Nephron (organoid): ENCODE measurements around the gene GUCY1B1.

Source experiments
- H3K27ac Mint-ChIP-seq, 3 experiments: 2 replicates each; pipeline ENCODE4 v1.8.0; 2020; ENCODE audit warnings: mixed read lengths in 3 of 3, mild to moderate bottlenecking in 2 of 3, moderate library complexity in 1 of 3
- H3K27me3 Mint-ChIP-seq: 2 replicates; pipeline ENCODE4 v1.8.0; 2021; ENCODE audit warnings: low read depth, mild to moderate bottlenecking, moderate library complexity, mixed read lengths
- H3K36me3 Mint-ChIP-seq: 2 replicates; pipeline ENCODE4 v1.8.0; 2020; ENCODE audit warnings: low read depth, mixed read lengths
- H3K4me1 Mint-ChIP-seq: 2 replicates; pipeline ENCODE4 v1.8.0; 2020; ENCODE audit warnings: mixed read lengths
- H3K4me3 Mint-ChIP-seq, 3 experiments: 2 replicates each; pipeline ENCODE4 v1.8.0; 2020; ENCODE audit warnings: mild to moderate bottlenecking in 3 of 3, mixed read lengths in 3 of 3, moderate library complexity in 2 of 3
- H3K9me3 Mint-ChIP-seq: 2 replicates; pipeline ENCODE4 v1.8.0; 2020; ENCODE audit warnings: mixed read lengths
- TF ChIP-seq, protein P1 (sequence below), 3 experiments: fragments of 200-600 bp; sonication (generic); IDR thresholded peaks; one replicate each; pipeline ENCODE4 v1.5.0; 2021; ENCODE audit warnings: antibody characterized with exemption in 3 of 3; ENCODE audit not compliant: unreplicated experiment in 3 of 3

GUCY1B1 gene

DNA sequence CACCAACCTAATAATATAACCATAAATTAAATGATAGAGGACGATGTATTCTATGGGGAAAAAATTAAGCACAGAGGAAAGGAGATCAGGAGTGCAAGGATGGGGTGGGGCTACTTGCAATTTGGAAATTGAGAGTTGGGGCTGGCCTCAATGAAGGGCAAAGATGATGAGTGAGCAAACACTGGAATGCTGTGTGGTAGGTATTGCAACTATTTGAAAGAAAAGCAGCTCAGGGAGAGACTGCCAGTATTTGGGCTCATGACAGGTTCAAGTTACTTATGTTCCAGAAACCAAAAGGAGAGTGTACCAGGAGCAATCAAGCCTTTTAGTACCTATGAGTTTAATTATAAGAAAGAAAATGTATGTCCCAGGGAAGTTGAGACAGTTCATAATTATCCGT, 59.8 kb downstream of the GUCY1B1 start:
- TF ChIP-seq, protein P1, sequence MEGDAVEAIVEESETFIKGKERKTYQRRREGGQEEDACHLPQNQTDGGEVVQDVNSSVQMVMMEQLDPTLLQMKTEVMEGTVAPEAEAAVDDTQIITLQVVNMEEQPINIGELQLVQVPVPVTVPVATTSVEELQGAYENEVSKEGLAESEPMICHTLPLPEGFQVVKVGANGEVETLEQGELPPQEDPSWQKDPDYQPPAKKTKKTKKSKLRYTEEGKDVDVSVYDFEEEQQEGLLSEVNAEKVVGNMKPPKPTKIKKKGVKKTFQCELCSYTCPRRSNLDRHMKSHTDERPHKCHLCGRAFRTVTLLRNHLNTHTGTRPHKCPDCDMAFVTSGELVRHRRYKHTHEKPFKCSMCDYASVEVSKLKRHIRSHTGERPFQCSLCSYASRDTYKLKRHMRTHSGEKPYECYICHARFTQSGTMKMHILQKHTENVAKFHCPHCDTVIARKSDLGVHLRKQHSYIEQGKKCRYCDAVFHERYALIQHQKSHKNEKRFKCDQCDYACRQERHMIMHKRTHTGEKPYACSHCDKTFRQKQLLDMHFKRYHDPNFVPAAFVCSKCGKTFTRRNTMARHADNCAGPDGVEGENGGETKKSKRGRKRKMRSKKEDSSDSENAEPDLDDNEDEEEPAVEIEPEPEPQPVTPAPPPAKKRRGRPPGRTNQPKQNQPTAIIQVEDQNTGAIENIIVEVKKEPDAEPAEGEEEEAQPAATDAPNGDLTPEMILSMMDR (IDR thresholded peaks at IDR 0.05; ENCODE audit: unreplicated experiment in 3 of 3), result no peak
- Mint-ChIP-seq H3K4me3 (no peak overlapping the region), H3K36me3 (no peaks in the 10 kb centered on the region), H3K4me1 (no peaks in the 10 kb centered on the region), H3K27ac (no peak overlapping the region), H3K27me3 (no peaks in the 10 kb centered on the region), H3K9me3 (no peaks in the 10 kb centered on the region)

- no peak overlapping the region for H3K4me3 Mint-ChIP-seq
- H3K27me3 Mint-ChIP-seq, result no peaks in the 10 kb centered on the region
- H3K27ac Mint-ChIP-seq, result no peak overlapping the region
- no peaks in the 10 kb centered on the region for H3K36me3 Mint-ChIP-seq
- TF ChIP-seq, protein P1 (IDR thresholded peaks at IDR 0.05; ENCODE audit: unreplicated experiment in 3 of 3), result no peak
- no peaks in the 10 kb centered on the region for H3K4me1 Mint-ChIP-seq
- no peaks in the 10 kb centered on the region for H3K9me3 Mint-ChIP-seq
Observed at GRCh38 chr4:155819066-155819465, 60.2 kb downstream of the GUCY1B1 start.

DNA sequence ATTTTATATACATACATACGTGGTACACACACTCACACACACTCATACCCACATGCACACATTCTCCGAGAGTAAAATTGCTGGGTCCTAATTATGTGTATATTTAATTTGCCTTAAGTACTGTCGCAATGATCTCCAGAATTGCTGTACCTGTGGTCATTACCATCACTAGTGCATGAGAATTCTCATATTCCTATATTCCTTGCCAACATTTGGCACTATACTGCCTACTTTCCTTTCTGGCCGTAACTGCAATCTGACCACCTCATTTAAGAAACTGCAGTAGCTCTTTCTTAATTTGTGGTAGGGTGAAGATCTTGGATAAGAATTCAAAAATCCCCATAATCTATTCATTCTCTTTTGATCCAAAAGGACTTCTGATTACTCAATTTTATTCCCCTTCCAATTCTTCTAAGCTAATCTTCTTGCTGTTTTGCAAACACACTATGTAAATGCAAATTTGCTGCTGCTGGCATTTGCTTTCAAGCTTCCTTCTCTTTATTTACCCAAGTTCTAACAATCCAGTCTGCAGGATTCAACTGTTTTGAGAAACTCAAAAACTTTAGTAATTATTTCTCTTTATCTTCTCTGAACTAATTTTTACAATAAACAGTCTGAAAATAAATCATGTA, 62.2 kb downstream of the GUCY1B1 start:
- TF ChIP-seq, protein P1 (IDR thresholded peaks at IDR 0.05; ENCODE audit: unreplicated experiment in 3 of 3), result no peak
- Mint-ChIP-seq H3K4me3 (no peak overlapping the region), H3K27me3 (no peaks in the 10 kb centered on the region), H3K9me3 (no peaks in the 10 kb centered on the region), H3K4me1 (no peaks in the 10 kb centered on the region), H3K36me3 (no peaks in the 10 kb centered on the region), H3K27ac (no peak overlapping the region)

DNA sequence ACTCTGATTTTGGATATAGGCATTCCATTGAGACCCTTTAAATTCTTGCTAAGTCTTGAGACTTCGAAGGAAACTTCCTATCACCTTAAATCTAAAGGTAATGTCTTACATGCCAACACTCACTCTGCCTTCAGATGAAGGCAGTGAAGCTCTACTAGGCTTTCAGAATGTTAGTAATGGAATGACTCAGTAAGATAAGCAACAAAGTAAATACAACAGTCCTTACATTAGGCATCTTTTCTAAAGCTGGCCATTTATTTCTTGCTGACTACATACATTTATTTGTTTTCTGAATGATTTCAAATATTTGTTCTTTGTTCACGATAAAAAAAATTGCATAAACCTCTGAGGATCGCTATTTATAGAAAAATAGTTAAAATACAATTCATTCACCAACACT, 63.8 kb downstream of the GUCY1B1 start:
- no peaks in the 10 kb centered on the region for H3K36me3 Mint-ChIP-seq
- H3K4me1 Mint-ChIP-seq, result no peaks in the 10 kb centered on the region
- H3K9me3 Mint-ChIP-seq, result no peaks in the 10 kb centered on the region
- no peak overlapping the region for H3K27ac Mint-ChIP-seq
- H3K4me3 Mint-ChIP-seq, result no peak overlapping the region
- no peaks in the 10 kb centered on the region for H3K27me3 Mint-ChIP-seq
- TF ChIP-seq, protein P1 (IDR thresholded peaks at IDR 0.05; ENCODE audit: unreplicated experiment in 3 of 3), result no peak

GRCh38 chr4:155828628-155829027, 69.8 kb downstream of the GUCY1B1 start:
- H3K4me3 Mint-ChIP-seq, result no peak overlapping the region
- H3K9me3 Mint-ChIP-seq, result no peaks in the 10 kb centered on the region
- no peaks in the 10 kb centered on the region for H3K27me3 Mint-ChIP-seq
- no peaks in the 10 kb centered on the region for H3K36me3 Mint-ChIP-seq
- TF ChIP-seq, protein P1 (IDR thresholded peaks at IDR 0.05; ENCODE audit: unreplicated experiment in 3 of 3), result no peak
- H3K27ac Mint-ChIP-seq, result no peak overlapping the region
- H3K4me1 Mint-ChIP-seq, result no peaks in the 10 kb centered on the region

DNA sequence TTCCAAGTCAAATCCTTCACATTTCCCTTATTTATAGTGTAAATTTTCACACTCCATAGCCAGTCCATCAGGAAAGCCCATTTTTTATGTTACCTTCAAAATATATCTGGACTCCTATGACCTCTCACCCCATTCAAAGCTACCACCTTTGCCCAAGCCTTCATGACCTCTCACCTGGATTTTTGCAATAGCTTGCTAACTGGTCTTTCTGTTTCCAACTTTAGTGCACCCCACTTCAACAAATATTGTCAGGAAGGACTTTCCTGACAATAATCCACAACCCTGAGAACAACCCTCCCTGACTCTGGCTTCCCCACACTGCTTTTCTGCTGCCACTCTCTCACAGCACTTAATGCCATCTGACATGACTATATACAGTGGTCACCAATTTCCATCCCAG, 73.8 kb downstream of the GUCY1B1 start:
- Mint-ChIP-seq H3K36me3 (no peaks in the 10 kb centered on the region), H3K27me3 (no peaks in the 10 kb centered on the region), H3K4me1 (no peaks in the 10 kb centered on the region), H3K4me3 (no peak overlapping the region), H3K9me3 (no peaks in the 10 kb centered on the region), H3K27ac (no peak overlapping the region)
- TF ChIP-seq, protein P1 (IDR thresholded peaks at IDR 0.05; ENCODE audit: unreplicated experiment in 3 of 3), result no peak
